ENCODE results near the gene TMEM14A.
"Not testable (repeated sequence)": the region's sequence is repeated elsewhere in the genome, so short reads cannot be mapped to it uniquely, and the experiment has no call there.

The TMEM14A gene

DNA sequence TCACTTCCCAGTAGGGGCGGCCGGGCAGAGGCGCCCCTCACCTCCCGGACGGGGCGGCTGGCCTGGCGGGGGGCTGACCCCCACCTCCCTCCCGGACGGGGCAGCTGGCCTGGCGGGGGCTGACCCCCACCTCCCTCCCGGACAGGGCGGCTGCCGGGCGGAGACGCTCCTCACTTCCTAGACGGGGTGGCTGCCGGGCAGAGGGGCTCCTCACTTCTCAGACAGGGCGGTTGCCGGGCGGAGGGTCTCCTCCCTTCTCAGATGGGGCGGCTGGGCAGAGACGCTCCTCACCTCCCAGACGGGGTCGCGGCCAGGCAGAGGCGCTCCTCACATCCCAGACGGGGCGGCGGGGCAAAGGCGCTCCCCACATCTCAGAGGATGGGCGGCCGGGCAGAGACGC, 15.0 kb upstream of the TMEM14A start:
- DNase-seq (ENCODE audit: low read depth in 1 of 2, low spot score in 1 of 2), result not testable (repeated sequence)

DNA sequence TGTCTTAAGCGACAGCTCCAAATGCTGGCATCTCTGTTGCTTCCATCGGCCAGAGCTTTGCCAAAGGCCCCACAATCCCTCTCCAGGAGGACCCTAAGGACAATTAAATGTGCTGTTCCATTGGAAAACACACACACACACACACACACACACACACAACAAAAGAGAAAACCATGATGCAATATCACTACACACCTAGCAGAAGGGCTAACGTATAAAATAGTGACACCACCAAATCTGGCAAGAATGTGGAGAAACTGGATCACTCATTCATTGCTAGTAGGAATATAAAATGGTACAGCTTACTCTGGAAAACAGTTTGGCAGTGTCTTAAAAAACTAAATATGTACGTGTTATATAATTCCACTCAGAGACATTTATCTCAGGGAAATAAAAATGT, 13.0 kb upstream of the TMEM14A start:
- no peak for DNase-seq (ENCODE audit: low read depth in 1 of 2, low spot score in 1 of 2)

- no peak for DNase-seq (ENCODE audit: low read depth in 1 of 2, low spot score in 1 of 2)
Observed at GRCh38 chr6:52661551-52661950, 9.4 kb upstream of the TMEM14A start.

- DNase-seq (ENCODE audit: low read depth in 1 of 2, low spot score in 1 of 2), result no peak
Observed at GRCh38 chr6:52662031-52662430, 8.9 kb upstream of the TMEM14A start.

DNA sequence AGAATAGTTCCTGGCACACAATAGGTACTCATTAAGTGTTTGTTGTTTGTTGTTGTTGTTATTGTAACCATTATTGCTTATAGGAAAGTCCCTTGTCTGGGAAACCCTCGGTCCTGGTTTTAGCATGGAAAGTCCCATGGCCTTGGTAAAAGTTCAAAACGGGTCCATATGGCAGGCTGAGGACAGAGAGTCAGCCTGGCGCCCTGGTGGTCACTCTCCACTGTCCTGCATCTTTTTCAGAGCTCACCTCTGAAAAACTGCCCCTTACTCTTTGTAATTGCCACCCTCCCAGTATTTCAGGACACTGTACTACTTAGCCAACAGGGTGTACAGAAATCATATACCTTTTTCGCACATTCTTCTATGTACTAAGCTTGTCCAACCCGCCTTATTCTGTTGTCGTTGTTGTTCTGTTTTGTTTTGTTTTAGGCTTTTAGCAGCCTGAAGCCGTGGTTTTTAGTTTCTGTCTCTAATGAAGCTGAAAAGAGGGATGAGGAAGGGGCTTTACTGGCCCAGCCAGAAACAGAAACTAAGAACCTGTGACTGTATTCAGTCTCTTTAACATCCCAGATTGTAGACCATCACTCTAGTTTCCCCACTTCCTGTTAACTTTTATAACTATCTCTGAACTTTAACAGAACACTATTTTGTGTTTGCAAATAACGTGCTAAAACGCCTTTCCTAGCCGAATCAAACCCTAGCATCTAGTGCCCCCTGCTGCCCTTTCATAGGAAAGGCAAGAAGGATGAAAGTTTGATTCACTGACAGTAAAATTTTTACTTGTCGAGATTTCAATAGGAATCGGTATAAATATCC, 7.6 kb upstream of the TMEM14A start:
- peak in 1 of 2 donors; percentile 10 for DNase-seq (ENCODE audit: low read depth in 1 of 2, low spot score in 1 of 2)

DNA sequence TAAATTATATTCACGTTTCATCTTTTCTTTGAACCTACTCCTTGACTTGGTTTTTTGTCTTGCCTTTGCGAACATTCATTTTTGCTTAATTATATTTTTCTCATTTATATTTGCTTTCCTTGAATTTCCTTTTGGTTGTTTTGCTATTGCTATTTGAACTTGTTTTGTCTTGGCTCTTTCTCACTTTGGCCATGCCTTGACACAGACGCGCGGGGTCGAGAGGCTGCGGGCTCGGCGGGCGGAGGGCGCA, 7.1 kb upstream of the TMEM14A start:
- no peak for DNase-seq (ENCODE audit: low read depth in 1 of 2, low spot score in 1 of 2)

DNA sequence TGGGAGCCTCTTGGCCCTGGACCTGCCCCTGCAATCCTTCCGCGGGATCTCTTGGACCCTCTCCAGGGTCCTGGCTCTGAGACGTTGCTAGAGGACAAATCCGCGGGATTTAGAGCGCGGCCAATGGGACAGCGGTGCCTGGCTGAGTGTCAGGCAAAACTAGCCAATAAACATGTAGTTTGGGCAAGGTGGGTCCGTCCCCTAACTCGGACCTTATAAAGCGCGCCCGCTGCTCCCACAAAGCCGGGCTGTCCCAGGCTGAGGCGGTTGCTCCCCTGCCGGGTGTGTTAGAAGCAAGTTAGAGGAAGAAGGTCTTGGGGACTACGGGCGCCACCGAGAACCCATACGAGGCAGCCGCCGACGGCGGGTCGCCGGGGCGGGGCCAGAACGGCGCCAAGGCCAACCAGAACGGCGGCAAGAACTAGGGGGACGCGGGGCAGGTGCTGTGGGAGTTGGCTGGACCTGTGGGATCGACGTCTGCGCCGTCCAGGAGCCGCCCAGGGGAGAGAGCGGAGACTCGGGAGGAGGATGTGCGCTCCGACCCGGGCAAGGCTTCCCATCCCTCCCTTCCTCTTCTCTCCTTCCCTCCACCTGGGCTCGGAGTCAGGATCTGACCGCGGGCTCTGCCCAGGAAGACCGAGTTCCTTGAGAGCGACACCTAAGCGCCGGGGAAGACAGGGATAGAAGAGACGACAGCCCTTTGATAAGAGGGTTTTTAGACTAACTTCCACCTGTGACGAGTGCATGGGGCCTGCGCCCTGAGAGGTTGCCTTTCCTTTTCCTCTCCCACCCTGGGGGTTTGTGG, 6.5 kb upstream of the TMEM14A start:
- DNase-seq (ENCODE audit: low read depth in 1 of 2, low spot score in 1 of 2), result peak; percentile 6 to 25

- no peak for DNase-seq (ENCODE audit: low read depth in 1 of 2, low spot score in 1 of 2)
Observed at GRCh38 chr6:52664991-52665686, 5.8 kb upstream of the TMEM14A start.

GRCh38 chr6:52666071-52666470, 4.8 kb upstream of the TMEM14A start:
- no peak for DNase-seq (ENCODE audit: low read depth in 1 of 2, low spot score in 1 of 2)

GRCh38 chr6:52666523-52666922, 4.4 kb upstream of the TMEM14A start:
- DNase-seq (ENCODE audit: low read depth in 1 of 2, low spot score in 1 of 2), result no peak

GRCh38 chr6:52667572-52667971, 3.3 kb upstream of the TMEM14A start:
- DNase-seq (ENCODE audit: low read depth in 1 of 2, low spot score in 1 of 2), result no peak

DNA sequence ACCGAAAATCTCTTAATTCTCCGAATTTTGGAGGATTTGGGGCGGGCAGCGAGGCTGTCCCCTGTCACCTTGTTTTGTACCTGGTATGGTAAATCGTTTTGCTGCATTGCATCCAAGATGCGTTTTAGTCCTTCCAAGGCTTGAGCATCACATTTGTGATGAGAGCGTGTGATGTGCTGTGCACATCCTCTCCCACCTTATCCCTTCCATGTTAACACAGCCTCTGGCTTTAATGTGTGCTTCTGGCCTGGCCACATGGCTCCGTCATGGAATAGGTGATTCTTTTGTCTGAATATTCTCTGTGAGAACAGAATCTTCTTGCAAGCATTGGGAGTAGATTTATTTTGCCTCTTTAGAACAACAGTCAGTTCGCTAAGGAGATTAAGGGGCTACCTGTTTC, 763 bp downstream of the TMEM14A start:
- DNase-seq (ENCODE audit: low read depth in 1 of 2, low spot score in 1 of 2), result no peak

- no peak for DNase-seq (ENCODE audit: low read depth in 1 of 2, low spot score in 1 of 2)
Observed at GRCh38 chr6:52672412-52673025, 1.6 kb downstream of the TMEM14A start.

GRCh38 chr6:52674666-52675065, 3.8 kb downstream of the TMEM14A start:
- DNase-seq (ENCODE audit: low read depth in 1 of 2, low spot score in 1 of 2), result no peak

- DNase-seq (ENCODE audit: low read depth in 1 of 2, low spot score in 1 of 2), result no peak
Observed at GRCh38 chr6:52675372-52675771, 4.5 kb downstream of the TMEM14A start.

DNA sequence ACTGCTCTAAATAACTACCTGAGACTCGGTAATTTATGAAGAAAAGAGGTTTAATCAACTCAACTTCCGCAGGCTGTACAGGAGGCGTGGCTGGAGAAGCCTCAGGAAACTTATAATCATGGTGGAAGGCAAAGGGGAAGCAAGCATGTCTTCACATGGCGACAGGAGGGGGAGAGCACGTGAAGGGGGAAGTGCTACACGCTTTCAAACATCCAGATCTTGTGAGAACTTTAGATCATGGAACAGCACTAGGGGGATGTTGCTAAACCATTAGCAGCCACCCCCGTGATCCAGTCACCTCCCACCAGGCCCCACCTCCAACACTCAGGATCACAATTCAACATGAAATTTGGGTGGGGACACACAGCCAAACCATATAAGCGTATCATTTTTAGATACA, 5.7 kb downstream of the TMEM14A start:
- not testable (repeated sequence) for DNase-seq (ENCODE audit: low read depth in 1 of 2, low spot score in 1 of 2)

- DNase-seq (ENCODE audit: low read depth in 1 of 2, low spot score in 1 of 2), result no peak
Observed at GRCh38 chr6:52681416-52681815, 10.5 kb downstream of the TMEM14A start.

- DNase-seq (ENCODE audit: low read depth in 1 of 2, low spot score in 1 of 2), result no peak
Observed at GRCh38 chr6:52686878-52687699, 16.2 kb downstream of the TMEM14A start.

- DNase-seq (ENCODE audit: low read depth in 1 of 2, low spot score in 1 of 2), result no peak
Observed at GRCh38 chr6:52689857-52690256, 18.9 kb downstream of the TMEM14A start.

DNA sequence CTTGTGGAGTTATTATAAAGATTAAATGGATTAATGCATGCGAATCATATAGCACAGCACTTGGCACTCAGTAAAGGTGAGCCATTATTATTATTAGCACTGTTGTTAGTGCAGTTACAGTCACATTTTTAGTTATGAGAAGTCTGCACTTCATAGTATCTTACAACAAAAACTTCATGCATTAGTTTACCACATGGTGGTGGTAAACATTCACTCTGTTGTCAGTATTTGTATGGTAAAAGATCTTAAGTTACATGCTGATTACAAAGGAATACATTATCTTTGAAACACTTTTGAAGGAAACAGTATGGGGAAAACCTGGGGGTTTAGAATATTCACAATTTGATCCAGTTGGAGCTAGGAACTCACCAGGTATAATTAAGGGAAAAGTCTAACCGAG, 20.8 kb downstream of the TMEM14A start:
- no peak for DNase-seq (ENCODE audit: low read depth in 1 of 2, low spot score in 1 of 2)

- DNase-seq (ENCODE audit: low read depth in 1 of 2, low spot score in 1 of 2), result no peak
Observed at GRCh38 chr6:52693773-52694172, 22.9 kb downstream of the TMEM14A start.
